GM21576 (cell line): Measurements from ENCODE around the gene MAP3K1.
"Not testable (repeated sequence)": the region's sequence is repeated elsewhere in the genome, so short reads cannot be mapped to it uniquely, and the experiment has no call there.

Source experiments
- ATAC-seq: cut with Tn5 transposase; IDR thresholded peaks from one replicate; pipeline ENCODE4 v1.9.1; 2021; ENCODE audit warnings: mild to moderate bottlenecking, moderate library complexity; ENCODE audit not compliant: unreplicated experiment

Gene MAP3K1

DNA sequence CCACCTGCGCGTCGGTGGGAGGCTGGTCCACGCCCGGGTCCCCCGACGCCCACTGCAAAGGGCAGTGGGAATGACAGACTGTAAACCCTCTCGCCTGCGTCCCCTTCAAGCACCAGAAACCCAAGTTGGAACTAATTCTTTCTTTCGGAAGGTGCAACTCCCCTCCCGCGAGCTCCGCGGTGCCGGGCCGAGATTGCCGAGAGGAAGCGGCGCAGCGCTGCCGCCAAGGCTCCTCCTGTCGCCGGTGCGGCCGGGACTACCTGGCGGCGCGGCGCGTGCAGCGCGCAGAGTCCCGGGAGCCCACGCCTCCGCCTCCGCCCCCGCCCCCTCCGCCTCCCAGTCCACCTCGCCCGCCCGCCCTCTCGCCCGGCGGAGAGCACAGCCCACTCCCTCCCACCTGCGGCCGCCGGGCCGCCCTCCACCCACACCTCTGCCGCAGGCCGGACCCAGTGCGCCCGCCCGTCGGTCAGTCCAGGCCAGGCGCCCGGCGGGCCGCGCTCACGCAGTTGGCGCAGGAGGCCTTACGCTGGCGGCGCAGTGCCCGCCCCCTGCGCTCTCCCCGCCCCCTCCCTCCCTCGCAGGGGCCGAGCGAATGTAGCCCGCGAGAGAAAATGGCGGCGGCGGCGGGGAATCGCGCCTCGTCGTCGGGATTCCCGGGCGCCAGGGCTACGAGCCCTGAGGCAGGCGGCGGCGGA lies at the start of gene MAP3K1:
TSS of gene MAP3K1 (plus strand) at position 587 of the 695 bp plus-strand sequence. CDS start at position 612, 25 bp downstream.
- peak; percentile 51 for ATAC-seq

DNA sequence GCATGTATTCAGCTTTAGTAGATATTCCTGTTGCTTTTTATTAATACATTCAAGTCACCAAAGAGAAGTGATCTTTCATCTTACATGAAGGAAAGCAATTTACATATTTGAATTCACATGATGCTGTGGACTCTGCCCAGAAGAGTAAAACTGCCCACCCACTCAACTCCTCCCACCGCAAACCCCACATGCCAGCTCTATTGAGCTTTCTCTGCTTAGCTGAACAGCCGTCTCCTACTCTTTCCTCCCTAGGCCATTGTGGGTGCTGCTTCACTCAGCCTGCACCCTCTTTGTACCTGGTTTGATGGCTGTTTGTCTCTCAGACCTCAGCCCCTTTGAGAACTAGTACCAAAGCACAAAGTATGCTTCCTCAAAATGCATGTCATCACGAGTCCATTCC lies 48.4 kb upstream of the MAP3K1 start:
- no peak for ATAC-seq

DNA sequence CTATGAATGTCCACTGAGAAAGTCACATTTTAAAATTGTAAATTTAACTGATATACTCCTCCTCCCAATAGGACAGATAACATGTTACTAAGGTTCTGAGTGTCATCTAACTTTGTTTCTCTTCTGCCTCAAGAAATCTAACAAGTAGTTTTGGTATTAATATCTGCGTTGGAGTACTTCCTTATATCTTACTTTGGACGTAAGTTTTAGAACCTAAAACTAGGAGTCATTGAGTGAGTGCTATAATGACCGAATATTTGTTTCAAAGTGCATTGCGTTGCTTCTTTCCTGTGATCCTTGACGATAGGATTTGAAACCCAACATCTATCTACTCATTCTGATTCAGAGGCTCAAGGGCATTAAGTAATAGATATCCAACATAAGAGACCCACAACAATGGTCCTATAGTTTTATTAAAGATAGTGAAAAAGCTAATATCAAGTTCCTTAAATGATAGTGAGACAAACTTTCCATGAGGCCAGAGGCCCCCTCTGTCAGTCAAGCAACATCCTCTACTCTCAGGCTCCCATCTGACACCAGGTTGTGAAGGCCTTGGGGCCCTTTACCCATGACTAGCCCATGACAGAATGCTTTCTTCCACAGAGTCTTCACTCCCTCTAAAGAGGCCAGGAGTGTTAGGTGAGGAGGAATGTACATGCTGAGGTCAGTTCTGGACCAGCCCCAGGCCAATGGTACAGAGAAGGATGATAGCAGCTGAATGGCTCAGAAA lies 45.3 kb upstream of the MAP3K1 start:
- ATAC-seq = no peak

DNA sequence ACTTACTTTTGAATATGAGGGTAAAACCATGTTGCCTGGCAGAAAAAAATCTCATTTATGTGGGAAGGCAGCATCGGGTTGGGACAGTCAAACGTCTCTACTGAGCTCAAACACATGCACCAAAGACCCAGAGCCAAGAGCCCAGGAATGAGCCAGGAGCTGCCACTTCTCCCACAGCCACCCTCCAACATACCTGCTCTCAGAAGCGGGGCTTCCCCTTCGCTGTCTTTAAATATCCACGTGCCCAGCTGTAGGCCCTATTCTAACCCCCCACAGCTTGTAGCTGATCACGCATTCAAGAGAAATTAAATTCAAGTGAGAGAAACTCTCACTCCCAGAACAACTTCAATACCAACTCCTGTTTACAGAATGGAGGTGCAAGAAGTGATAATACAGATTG lies 42.6 kb upstream of the MAP3K1 start:
- ATAC-seq = no peak

DNA sequence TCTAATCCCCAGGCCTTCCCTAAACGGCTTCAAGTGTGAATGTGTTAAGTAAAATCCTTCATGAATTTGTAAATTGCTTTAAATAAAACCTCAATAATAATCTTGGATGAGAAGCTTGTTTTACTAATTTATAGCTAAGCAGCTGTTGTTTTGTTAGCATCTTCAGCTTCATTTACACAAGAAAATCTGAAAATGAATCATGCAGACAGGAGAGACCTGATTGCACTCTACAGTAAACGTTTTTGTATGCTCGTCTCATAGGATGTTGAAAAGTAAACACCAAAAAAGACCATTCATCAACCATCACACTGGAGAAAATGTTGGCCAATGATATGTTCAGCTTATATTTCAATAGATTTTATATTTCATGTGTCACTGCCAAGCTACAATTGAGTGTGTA lies 40.4 kb upstream of the MAP3K1 start:
- no peak for ATAC-seq

DNA sequence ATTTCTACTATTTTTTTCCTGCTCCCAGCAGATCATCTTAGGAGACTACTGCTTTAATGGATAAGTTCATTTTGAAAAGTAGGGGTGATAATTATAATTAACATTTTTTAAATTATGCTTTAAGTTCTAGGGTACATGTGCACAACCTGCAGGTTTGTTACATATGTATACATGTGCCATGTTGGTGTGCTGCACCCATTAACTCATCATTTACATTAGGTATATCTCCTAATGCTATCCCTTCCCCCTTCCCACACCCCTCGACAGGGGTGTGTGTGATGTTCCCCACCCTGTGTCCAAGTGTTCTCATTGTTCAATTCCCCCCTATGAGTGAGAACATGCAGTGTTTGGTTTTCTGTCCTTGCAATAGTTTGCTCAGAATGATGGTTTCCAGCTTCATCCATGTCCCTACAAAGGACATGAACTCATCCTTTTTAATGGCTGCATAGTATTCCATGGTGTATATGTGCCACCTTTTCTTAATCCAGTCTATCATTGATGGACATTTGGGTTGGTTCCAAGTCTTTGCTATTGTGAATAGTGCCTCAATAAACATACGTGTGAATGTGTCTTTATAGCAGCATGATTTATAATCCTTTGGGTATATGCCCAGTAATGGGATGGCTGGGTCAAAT lies 39.0 kb upstream of the MAP3K1 start:
- not testable (repeated sequence) for ATAC-seq

DNA sequence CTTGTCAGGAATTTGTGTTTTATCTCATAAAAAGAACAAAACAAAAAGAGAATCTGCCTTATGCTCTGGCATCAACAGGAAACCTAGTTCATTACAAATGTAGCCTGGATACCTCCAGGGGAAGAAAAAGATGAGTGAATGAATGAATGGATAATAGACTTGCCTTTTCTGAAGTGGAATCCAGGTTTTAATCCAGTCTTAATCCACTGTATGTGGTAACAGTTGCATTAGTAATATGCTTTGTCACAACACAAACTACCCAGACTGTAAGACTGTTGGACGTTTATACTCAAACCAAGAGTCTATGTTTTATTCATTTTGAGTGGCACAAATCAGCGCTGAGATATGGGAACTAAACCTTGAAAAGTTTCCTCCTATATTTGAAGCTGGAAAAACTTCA lies 32.1 kb upstream of the MAP3K1 start:
- ATAC-seq = no peak

DNA sequence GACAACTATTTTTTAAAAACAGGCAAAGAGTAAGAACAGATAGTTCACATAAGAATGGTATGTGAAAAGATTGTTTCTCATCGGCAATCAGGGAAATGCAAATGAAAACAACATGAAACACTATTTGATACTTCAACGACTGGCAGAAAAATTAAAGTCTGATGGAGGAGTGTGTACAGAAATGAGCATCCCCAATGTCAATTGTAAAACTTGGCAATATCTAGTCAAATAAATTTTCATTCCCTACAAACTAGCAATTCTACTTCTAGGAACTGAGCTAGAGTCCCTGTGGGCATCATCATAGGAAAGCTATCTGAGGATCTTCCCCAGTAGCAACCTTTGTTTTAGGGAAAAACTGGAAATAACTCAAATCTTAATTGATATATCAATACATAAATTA lies 29.0 kb upstream of the MAP3K1 start:
- no peak for ATAC-seq

DNA sequence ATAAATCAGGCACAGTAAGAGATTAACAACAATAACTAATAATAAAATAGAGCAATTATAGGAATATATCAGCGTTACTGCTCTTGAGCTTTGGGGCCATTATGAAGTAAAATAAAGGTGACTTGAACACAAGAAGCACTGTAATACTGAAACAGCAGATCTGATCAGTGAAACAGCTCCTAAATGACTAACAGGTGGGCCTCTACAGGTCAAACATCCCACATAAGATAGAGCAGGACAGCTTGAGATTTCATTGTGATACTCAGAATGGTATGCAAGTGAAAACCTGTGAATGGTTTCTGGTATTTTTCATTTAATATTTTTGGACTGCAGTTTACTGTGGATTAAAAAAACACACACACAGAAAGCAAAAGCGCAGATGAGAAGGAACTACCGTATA lies 24.0 kb upstream of the MAP3K1 start:
- peak; percentile 71 for ATAC-seq

DNA sequence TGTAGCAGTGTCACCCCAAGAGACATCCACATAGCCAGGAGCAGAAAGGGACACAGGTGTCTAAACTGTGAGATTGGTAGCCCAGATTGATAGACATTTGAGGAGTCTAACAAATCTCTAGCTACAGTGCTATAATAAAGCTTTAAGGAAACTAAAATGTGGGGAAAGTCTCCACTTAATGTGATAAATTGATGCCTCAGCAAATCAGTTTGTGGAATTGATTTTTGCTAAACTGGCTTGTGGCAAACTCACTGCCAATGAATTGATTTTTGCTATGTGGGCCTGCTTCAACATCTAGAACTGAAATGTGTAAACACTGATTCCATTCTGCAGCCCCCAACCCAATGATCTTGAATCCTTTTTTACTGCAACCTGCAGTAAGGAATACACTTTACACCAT lies 16.8 kb upstream of the MAP3K1 start:
- ATAC-seq = no peak

DNA sequence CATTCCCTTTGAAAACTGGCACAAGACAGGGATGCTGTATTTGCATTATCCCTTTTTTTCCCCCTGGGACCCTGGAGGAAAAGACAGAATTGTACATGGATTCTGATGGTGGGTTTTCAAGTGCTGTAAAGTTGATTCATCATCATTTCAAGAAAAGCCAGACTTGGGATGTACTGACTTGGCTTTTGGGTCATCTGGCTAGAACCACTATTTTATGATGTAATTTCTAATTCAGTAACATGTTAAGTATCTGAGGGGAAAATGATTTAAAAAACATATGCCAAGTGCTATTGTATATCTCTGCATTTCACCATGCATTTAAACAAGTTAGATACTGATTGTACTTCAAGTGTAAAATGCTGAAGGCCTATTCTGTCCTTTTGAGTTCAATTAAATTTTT lies 15.2 kb upstream of the MAP3K1 start:
- ATAC-seq = no peak

DNA sequence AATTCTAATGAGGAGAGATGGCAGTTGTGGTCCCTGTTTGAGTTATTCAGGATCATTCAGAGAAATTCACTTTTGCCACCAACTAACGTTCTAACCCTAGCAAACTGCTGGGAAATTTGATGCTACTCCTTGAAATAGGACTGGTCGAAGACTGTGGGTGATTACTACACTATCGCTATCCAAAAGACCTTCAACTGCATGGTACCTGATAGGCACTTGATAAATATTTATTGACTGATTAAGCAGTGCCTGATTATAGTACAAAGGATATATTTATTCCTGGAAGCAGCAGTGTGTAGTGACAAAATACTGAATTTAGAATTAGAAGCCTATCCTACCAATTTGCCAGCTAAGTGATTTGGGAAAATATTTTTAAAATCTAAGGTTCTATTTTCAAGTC lies 14.1 kb upstream of the MAP3K1 start:
- no peak for ATAC-seq

DNA sequence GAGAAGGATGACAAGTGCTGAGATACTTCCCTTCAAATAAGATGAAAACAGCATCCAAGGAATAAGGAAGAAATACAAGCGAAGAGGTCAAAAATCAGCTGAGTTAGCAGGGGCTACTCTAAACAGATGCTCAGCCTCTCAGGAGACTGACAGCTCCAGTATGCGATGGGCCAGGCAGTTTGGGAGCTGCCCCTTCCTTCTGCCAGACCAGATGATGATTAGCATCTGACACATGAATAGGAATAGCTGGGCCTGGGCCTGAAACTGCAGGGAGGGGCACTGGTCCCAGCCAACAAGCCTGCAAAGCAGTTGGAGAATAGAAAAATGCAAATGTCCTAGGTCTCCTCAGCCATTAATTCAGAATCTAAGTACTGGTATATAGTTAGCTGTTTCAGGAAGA lies 13.1 kb upstream of the MAP3K1 start:
- no peak for ATAC-seq

DNA sequence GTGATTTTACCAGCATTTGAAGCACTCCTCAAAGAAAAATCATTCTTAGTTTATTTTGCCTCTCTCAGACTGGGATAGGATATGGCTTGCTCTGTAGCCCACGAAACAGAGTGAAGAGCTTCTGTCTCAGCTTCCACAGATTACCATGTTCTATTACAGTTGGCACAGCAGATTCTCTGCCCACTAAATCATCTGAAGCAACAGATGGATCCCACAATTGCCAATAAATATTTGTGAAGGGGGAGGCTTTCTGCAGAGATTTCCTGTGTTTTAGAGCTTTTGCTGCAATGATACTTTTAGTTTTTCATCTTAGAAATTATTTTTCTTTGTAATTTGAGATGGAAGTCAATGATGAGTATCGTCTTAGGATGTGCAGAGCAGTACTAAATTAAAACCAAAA lies 12.3 kb upstream of the MAP3K1 start:
- no peak for ATAC-seq

DNA sequence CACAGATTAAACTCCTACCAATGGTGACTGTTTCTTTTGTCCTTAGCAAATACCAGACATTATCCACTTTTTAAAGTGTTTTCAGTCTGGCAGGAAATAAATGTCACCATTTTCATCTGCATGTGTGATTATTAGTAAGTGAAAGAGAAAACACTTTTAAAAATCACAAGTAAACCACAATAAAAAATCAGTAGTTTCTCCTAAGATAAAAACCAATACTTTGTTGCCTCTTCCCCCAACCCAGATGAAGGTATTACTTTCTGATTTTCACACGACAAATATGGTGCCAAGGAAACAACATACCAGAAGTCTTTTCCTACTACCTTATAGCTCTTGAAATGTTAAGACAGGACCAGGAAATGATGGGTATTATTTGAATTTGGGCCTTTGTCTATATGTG lies 11.5 kb upstream of the MAP3K1 start:
- ATAC-seq = no peak

DNA sequence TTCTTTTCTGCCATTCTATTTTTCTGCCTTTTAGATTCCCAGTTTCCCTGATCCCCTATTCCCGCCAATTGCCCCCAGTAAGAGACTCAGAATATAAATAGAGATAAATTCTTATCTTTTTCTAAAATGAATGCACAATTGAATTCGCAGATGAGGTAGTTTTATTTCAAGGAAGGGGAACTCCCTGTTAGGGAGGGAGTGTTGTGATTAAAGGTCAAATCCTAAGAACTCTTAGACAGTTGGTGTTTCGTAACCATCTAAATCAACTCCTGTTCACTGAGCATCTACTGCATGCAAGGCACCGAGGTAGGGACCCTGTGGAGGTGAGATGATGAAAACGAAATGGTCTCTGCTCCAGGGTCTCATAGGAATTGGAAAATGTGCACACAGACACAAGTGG lies 7.7 kb upstream of the MAP3K1 start:
- no peak for ATAC-seq

DNA sequence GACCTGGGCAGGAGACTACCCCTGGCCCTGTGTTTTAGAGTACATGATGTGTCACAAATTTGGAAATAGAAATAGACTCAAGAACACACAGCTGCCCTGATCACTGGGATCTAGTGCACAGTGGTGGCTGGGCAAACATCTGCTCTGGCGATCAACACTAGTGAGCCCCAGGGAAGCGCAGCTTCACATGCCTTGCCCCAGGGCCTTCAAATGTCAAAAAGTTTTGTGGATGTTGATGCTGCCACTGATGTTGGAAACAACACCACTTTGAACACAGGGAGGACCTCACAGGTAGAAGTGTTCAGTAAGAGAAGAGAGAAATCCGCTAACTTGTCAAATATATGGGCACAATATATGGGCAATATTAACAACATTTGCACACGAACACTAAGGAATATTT lies 7.1 kb upstream of the MAP3K1 start:
- no peak for ATAC-seq

DNA sequence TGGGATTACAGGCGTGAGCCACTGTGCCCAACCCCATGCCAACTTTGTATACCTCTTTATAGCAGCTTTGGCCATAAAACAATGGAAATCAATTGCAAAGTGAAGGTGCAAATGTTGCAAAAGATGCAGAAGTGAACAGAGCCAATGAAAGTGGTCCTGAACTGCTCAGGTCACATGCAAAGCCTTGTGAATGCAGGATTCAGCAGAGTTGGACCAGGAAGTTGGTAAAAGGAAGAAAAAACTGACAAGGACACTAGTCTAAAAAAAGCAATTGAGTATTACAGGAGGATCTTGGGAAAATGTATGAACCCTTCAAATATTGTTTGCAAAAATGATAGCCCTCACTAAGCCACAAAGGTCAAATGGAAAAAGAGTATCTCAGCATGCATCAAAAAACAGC lies 4.5 kb upstream of the MAP3K1 start:
- no peak for ATAC-seq

DNA sequence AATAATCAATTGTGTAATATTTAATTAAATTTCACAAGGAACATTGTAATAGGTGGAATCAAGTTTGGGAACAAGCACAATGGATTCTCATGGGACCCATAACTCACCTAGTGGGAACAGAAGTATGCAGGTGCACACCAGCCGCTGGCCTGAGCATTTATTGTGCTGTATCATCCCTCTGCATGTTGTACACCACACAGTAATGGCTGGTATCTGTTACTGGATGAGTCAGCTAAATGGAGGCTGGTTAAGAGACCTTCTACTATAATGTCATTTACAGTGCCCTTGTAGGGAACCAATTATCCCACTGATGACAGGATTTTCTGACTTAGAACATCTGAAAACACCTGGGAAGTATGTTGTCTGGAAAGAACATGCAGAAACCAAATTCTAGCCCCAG lies 3.2 kb upstream of the MAP3K1 start:
- no peak for ATAC-seq

DNA sequence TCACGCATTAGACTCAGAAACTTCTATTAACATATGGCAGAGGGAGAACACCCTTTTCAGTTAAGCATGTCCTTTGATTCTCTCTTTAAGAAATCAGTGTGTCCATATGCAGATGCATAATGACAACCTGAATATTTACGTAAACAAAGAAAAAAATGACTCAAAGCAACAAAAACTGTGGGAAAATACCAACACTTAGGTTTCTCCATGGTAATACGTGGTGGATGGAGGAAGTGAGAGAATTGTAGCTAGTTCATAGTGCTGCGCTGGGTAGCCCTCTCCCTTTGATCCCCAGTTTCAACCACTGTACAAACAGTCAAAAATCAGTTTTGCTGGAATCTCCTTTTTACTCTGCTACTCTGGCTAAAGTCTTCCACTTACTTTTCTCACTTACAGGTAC lies 2.0 kb upstream of the MAP3K1 start:
- no peak for ATAC-seq

DNA sequence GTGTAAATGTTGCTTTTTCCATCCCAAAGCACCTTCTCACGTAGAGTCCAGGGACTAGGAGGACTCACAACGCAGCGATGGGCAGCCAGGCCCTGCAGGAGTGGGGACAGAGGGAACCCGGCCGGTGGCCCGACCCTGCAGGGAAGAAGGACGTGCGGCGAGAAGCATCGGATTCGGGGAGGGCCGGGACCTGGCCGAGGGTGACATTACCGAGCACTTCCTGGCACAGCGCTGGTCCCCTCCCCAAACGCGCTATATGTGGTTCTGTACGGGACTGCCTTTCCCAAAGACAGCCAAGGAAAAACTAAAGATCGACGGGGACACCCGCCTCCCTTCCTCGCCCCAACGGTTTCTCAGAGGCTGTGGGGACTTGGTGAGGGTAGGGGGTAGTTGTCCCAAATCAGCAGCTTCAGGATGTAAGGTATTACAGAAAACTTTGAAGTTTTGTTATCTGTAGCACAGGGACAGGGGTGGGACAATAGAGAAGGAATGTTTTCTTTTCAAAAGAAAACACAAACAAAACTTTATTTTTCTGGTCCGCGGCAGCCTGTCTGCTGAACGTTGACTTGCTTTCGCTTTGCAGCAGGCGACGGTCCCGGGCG lies 887 bp upstream of the MAP3K1 start:
- ATAC-seq = no peak
